Omental fat pad (tissue), 4 donors: ENCODE results near the gene TRPC1. TPM values are rescaled to one million over a fixed set of nuclear protein-coding genes. Genes with fewer than 3 reads are reported as not detected.
A peak's percentile ranks its signal among the peaks of the same experiment; 100 is the strongest.

Experiments used
- ATAC-seq: fragments of 150-250 bp; one replicate; pipeline ENCODE4 v1.9.1; 2016; ENCODE audit warnings: mild to moderate bottlenecking, moderate library complexity; ENCODE audit not compliant: low FRiP score
- DNase-seq: peaks from one replicate; pipeline ENCODE4 v3.0.0-alpha.2; 2019; ENCODE audit warnings: low spot score
- small RNA-seq: library from RNA; depleted of rRNA; stranded (forward); fragments of <200 nt; gene quantifications from one replicate; pipeline ENCODE3, GENCODE V24; 2016
- total RNA-seq, 4 donors: library from RNA; depleted of rRNA; stranded (reverse); fragments of >200 nt; gene quantifications; one replicate each; pipeline ENCODE4 v1.1.0, GENCODE V29; 2016
- TF ChIP-seq, protein P1 (sequence below), 3 donors: fragments of 450-650 bp; IDR thresholded peaks; one replicate each; pipeline ENCODE4 v1.5.1; 2016 to 2017; ENCODE audit warnings: antibody characterized with exemption in 3 of 3, mild to moderate bottlenecking in 3 of 3, moderate library complexity in 2 of 3

Gene TRPC1
- total RNA-seq, 4 donors from 2014 or later: 4.9 to 23.2 (median 11.4) TPM

- TF ChIP-seq, protein P1, sequence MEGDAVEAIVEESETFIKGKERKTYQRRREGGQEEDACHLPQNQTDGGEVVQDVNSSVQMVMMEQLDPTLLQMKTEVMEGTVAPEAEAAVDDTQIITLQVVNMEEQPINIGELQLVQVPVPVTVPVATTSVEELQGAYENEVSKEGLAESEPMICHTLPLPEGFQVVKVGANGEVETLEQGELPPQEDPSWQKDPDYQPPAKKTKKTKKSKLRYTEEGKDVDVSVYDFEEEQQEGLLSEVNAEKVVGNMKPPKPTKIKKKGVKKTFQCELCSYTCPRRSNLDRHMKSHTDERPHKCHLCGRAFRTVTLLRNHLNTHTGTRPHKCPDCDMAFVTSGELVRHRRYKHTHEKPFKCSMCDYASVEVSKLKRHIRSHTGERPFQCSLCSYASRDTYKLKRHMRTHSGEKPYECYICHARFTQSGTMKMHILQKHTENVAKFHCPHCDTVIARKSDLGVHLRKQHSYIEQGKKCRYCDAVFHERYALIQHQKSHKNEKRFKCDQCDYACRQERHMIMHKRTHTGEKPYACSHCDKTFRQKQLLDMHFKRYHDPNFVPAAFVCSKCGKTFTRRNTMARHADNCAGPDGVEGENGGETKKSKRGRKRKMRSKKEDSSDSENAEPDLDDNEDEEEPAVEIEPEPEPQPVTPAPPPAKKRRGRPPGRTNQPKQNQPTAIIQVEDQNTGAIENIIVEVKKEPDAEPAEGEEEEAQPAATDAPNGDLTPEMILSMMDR (IDR thresholded peaks at IDR 0.05): no peak
- peak; percentile 58 for ATAC-seq
- no peak for DNase-seq
These were observed 123.1 kb downstream of the TRPC1 start for GRCh38 chr3:142846779-142847577.

DNA sequence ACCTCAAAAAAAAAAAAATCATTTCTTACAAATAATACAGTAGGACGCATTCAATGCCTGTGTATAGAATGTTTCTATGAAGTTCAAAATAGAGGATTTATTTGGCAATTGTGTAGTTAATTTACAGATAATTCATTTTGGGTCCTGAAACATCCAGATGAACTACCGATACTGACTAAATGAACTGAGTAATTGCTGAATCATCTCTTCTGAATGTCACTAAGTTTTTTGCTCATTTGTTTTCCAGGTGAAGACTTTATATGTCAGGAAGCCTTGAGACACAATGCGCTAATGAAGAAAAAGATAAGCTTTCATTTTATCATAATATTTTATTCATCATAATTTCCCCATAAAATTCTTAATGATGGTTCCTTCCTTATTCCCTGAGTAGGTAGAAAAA lies 125.3 kb downstream of the TRPC1 start:
- DNase-seq (no peak), ATAC-seq (no peak)
- TF ChIP-seq, protein P1 (IDR thresholded peaks at IDR 0.05): no peak

DNA sequence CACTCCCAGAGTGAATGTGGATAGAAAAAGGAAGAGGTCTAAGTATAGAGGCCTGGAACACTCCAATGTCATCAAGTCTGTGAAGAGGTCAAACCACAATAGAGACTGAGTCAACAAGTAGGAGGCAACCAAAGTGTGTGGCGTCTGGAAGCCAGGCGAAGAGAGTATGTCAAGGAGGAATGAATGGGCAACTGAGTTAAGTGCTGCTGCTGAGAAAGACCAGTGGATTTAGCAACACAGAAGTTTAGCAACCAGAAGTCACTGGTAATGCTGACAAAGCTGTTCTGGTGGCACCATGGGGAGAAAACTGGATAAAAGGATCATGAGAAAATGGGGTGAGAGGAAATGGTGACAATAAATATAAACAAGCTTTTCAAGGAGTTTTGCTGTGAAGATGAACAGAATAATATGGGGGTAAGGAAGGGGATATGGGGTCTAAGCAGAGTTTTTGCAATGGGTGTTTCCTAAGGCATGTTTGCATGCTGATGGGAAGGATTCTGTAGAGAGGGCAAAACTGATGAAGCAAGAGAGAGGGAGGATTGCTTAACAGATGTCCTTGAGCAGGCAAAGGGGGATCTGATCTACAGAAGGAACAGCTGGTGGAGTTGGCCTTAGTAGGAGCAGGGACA lies 126.7 kb downstream of the TRPC1 start:
- TF ChIP-seq, protein P1 (IDR thresholded peaks at IDR 0.05): no peak
- ATAC-seq: peak; percentile 57
- no peak for DNase-seq

- TF ChIP-seq, protein P1 (IDR thresholded peaks at IDR 0.05): no peak
- ATAC-seq: no peak
- no peak for DNase-seq
These were observed 128.2 kb downstream of the TRPC1 start for GRCh38 chr3:142852009-142852408.

GRCh38 chr3:142853270-142854168 lies 129.7 kb downstream of the TRPC1 start:
- no peak for DNase-seq
- TF ChIP-seq, protein P1 (IDR thresholded peaks at IDR 0.05): no peak
- ATAC-seq: peak; percentile 80

DNA sequence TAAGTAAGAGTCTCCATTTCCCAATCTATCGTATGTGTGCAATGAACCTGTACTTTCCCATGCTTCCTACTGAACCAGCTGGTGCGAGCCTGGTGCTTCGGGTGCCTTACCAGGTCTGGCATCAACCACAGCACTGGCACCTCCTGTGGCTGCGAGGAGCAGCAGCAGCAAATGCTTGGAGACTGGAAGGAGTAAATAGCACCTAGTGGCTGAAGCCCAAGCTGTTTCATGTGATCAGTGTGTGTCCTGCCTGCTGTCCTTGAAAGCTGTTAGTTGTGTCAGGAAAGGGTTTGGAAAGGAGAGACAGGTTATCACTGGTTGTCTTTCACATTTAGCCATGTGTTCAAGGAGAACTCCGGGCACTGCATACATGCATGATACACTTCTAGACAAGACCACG lies 133.2 kb downstream of the TRPC1 start:
- ATAC-seq (no peak), DNase-seq (no peak)
- TF ChIP-seq, protein P1 (IDR thresholded peaks at IDR 0.05): no peak

Small RNA genes lying within 50 kb of the gene (small RNA-seq; reads per million reads assigned to genes)
- gene RNU7-47P: not detected

Other genes with a start within 250 kb of the TRPC1 start
- 10 to 100 TPM; 18.8 to 35.8 (median 32.3) TPM for gene ATR, start 145.3 kb upstream of the TRPC1 start, total RNA-seq
- gene PLS1, start 127.6 kb upstream of the TRPC1 start, total RNA-seq: 1 to 10 TPM; 1.2 to 3.2 (median 2.0) TPM
- 100 to 1,000 TPM in 3 of 4 donors, 10 to 100 TPM in 1; 70.3 to 238 (median 159) TPM for gene PCOLCE2, start 165.0 kb downstream of the TRPC1 start, total RNA-seq
- 1 to 10 TPM in 1 of 4 donors, under 1 TPM in 1, not detected in 2; 0.93 to 1.8 TPM for gene PAQR9, start 239.6 kb downstream of the TRPC1 start, total RNA-seq